HL-60 (cell line): ENCODE data around the gene IGFLR1.

Source experiments
- CTCF ChIP-seq: IDR thresholded peaks from one replicate; pipeline ENCODE4 v1.5.1; 2011; ENCODE audit warnings: low read length, control low read depth, inconsistent platforms; ENCODE audit not compliant: insufficient read depth
- POLR2AphosphoS5 ChIP-seq: IDR thresholded peaks from 2 replicates; pipeline ENCODE4 v1.6.1; 2012; ENCODE audit warnings: low read depth

DNA sequence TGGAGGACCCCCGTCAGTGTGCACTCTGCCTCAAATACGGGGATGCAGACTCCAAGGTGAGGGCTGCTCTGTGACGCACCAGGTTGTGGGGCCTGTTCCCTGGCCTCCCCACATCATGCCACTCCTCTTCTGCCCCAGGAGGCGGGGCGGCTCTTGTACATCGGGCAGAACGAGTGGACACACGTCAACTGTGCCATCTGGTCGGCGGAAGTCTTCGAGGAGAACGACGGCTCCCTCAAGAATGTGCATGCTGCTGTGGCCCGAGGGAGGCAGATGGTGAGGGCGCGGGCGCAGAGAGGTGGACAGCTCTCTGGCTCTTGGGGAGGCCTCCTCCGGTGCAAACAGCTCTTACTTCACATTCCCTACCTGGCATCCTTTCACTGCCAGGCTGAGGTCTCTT lies 13.2 kb downstream of the IGFLR1 start:
- TF ChIP-seq CTCF (no peak), POLR2AphosphoS5 (no peak)
